Adrenal gland (tissue), 12 donors: ENCODE measurements around the gene FGF9. TPM values are rescaled to one million over a fixed set of nuclear protein-coding genes. Genes with fewer than 3 reads are reported as not detected.

Source experiments
- DNase-seq, 7 donors: peaks; one replicate each; pipeline ENCODE4 v3.0.0-alpha.2; 2019 to 2020
- H3K27ac ChIP-seq, 5 donors: fragments of 200-600 bp; sonication (generic) in 4 of 5; 1 replicate in 3 of 5; 2 replicates in 2 of 5; pipeline versions ENCODE4 v1.5.1 to v1.8.0; 2016 to 2020; ENCODE audit warnings: mild to moderate bottlenecking in 1 of 5
- H3K27me3 ChIP-seq: fragments of 200-600 bp; 2 replicates; pipeline ENCODE4 v1.8.0; 2021
- H3K36me3 ChIP-seq, 2 donors: fragments of 200-600 bp; replicated peaks in 1 of 2; 1 replicate in 1 of 2; 2 replicates in 1 of 2; pipeline versions ENCODE4 v1.5.1 to v1.8.0; 2018 to 2022
- H3K4me1 ChIP-seq, 2 donors: fragments of 200-600 bp; replicated peaks in 1 of 2; 1 replicate in 1 of 2; 2 replicates in 1 of 2; pipeline versions ENCODE4 v1.5.1 to v1.8.0; 2018 to 2021
- H3K4me3 ChIP-seq, 4 donors: fragments of 200-600 bp; sonication (generic) in 3 of 4; one replicate each; pipeline ENCODE4 v1.5.1; 2016 to 2018
- H3K9me3 ChIP-seq, 3 donors: fragments of 200-600 bp; sonication (generic) in 1 of 3; replicated peaks in 1 of 3; 1 replicate in 2 of 3; 2 replicates in 1 of 3; pipeline versions ENCODE4 v1.5.1 to v1.8.0; 2016 to 2021
- CTCF ChIP-seq, 6 experiments: fragments of 450-650 bp in 4 of 6; fragments of 200-600 bp in 2 of 6; sonication (generic) in 1 of 6; IDR thresholded peaks; 1 replicate in 5 of 6; 2 replicates in 1 of 6; pipeline versions ENCODE4 v1.5.1 to v1.8.0; 2016 to 2021; ENCODE audit warnings: antibody characterized with exemption in 6 of 6, mild to moderate bottlenecking in 2 of 6, moderate library complexity in 1 of 6
- POLR2A ChIP-seq, 2 donors: fragments of 450-650 bp; IDR thresholded peaks; one replicate each; pipeline ENCODE4 v1.6.1; 2017; ENCODE audit warnings: antibody characterized with exemption in 2 of 2, mild to moderate bottlenecking in 2 of 2, moderate library complexity in 1 of 2
- WGBS, 4 donors: extraction: QIAGEN DNeasy Blood & Tissue Kit in 2 of 4; methylation state at CpG; one replicate each; pipeline versions ENCODE4 v1.1.5 to v1.1.7; 2013 to 2017; 5-methylcytosine and 5-hydroxymethylcytosine counted together
- intact Hi-C, 2 donors: fragments of 100-400 bp; cut with DNase I; formaldehyde crosslinking; loops; one replicate each; pipeline versions ENCODE4 v1.14.1 to v1.15.0; 2022 to 2023
- polyA plus RNA-seq, 3 donors: library from polyadenylated mRNA; stranded (reverse); fragments of 200-250 nt in 2 of 3; fragments of 350-450 nt in 1 of 3; fragmentation: Illumina TruSeq in 1 of 3; extraction: RNeasy Lipid Tissue Mini Kit (QIAGEN cat#74804) in 1 of 3; gene quantifications; one replicate each; pipeline ENCODE4 v1.2.3, GENCODE V29; 2013 to 2014
- total RNA-seq, 9 donors: library from RNA; depleted of rRNA in 4 of 9; stranded (reverse); fragments of >200 nt in 4 of 9; fragments of 120-200 nt in 1 of 9; fragmentation: NEBNext Ultra II Directional in 1 of 9; extraction: Animal tissue kit (Norgen Biotek cat#: 25700) in 1 of 9; gene quantifications; one replicate each; pipeline versions ENCODE4 v1.1.0 to v1.2.4, GENCODE V29; 2013 to 2023
- donor health status: healthy with polysubstance abuse.
- donor health status: Bipolar disorder and iron deficiency.
- donor health status: DM: yes; HTN: yes; CAD: no.
- donor health status: DM: no; HTN: no; CAD: no.
- donor health status: DM: no; HTN: no; CAD: no.
- donor health status: DM: yes; HTN: yes; CAD: no.

FGF9 gene
- total and polyA plus RNA-seq, 12 donors = 1.4 to 20.3 (median 4.2) TPM

- Histone ChIP-seq H3K9me3 (no peaks in the 10 kb centered on the region), H3K36me3 (no peaks in the 10 kb centered on the region), H3K27me3 (no peaks in the 10 kb centered on the region), H3K4me3 (no peak overlapping the region), H3K4me1 (no peaks in the 10 kb centered on the region), H3K27ac (no peak overlapping the region)
- DNase-seq = no peak
- intact Hi-C loops = no loop called here
- TF ChIP-seq POLR2A (IDR thresholded peaks at IDR 0.05) = no peak
- no peak for TF ChIP-seq CTCF (IDR thresholded peaks at IDR 0.05)
- 89 to 96% (median 92%) methylated on average over 2 of the region's 2 CpGs for WGBS, 4 donors
Observed at GRCh38 chr13:21641629-21642028, 29.2 kb upstream of the FGF9 start.

GRCh38 chr13:21657538-21657937 is 13.3 kb upstream of the FGF9 start:
- TF ChIP-seq POLR2A (IDR thresholded peaks at IDR 0.05) (no peak), CTCF (IDR thresholded peaks at IDR 0.05) (no peak)
- H3K4me3 ChIP-seq = no peak overlapping the region
- H3K4me1 ChIP-seq = no peaks in the 10 kb centered on the region
- intact Hi-C loops = no loop called here
- H3K9me3 ChIP-seq = no peaks in the 10 kb centered on the region
- H3K36me3 ChIP-seq = no peaks in the 10 kb centered on the region
- no peak overlapping the region for H3K27ac ChIP-seq
- DNase-seq = no peak
- H3K27me3 ChIP-seq = no peaks in the 10 kb centered on the region
- 73 to 83% (median 75%) methylated on average over 4 of the region's 4 CpGs for WGBS, 4 donors

GRCh38 chr13:21659087-21659486 is 11.8 kb upstream of the FGF9 start:
- DNase-seq = no peak
- no peaks in the 10 kb centered on the region for H3K27me3 ChIP-seq
- no peak overlapping the region for H3K27ac ChIP-seq
- no peaks in the 10 kb centered on the region for H3K4me1 ChIP-seq
- no peaks in the 10 kb centered on the region for H3K36me3 ChIP-seq
- no peaks in the 10 kb centered on the region for H3K9me3 ChIP-seq
- TF ChIP-seq CTCF (IDR thresholded peaks at IDR 0.05) (no peak), POLR2A (IDR thresholded peaks at IDR 0.05) (no peak)
- no peak overlapping the region for H3K4me3 ChIP-seq
- 41 to 55% (median 46%) methylated on average over 6 of the region's 6 CpGs for WGBS, 4 donors
- intact Hi-C loops = no loop called here

- Histone ChIP-seq H3K27ac (no peak overlapping the region), H3K4me1 (no peaks in the 10 kb centered on the region), H3K9me3 (no peaks in the 10 kb centered on the region), H3K36me3 (no peaks in the 10 kb centered on the region), H3K27me3 (no peaks in the 10 kb centered on the region), H3K4me3 (no peak overlapping the region)
- 86 to 97% (median 94%) methylated on average over 2 of the region's 2 CpGs for WGBS, 4 donors
- no peak for DNase-seq
- no peak for TF ChIP-seq POLR2A (IDR thresholded peaks at IDR 0.05)
- no peak for TF ChIP-seq CTCF (IDR thresholded peaks at IDR 0.05)
- intact Hi-C loops = no loop called here
Observed at GRCh38 chr13:21661097-21661909, 9.6 kb upstream of the FGF9 start.
